AG10803 (cell line): ENCODE results near the gene NRIP2.

ENCODE experiments used
- DNase-seq: peaks from one replicate; pipeline ENCODE4 v3.0.0; 2010; ENCODE audit warnings: low read depth
- H3K4me3 ChIP-seq: 2 replicates; pipeline ENCODE4 v1.5.1; 2011; ENCODE audit warnings: mild to moderate bottlenecking, low read length, control low read depth
- CTCF ChIP-seq: conservative IDR thresholded peaks from 2 replicates; pipeline ENCODE4 v1.5.1; 2011; ENCODE audit warnings: mild to moderate bottlenecking, low read length, control low read depth, inconsistent platforms

NRIP2 gene

GRCh38 chr12:2795291-2796186 is 39.3 kb downstream of the NRIP2 start:
- H3K4me3 ChIP-seq, result peak overlapping the region; percentile 88
- no peak for TF ChIP-seq CTCF
- DNase-seq, result peak; percentile 46

GRCh38 chr12:2794736-2795289 is 40.0 kb downstream of the NRIP2 start, which contains the start of gene FKBP4:
FKBP4 (plus strand) TSS chr12:2794970; CDS start chr12:2795140, 170 bp downstream.
- peak; percentile 75 for DNase-seq
- H3K4me3 ChIP-seq, result peak within 1 kb of the TSS; percentile 88
- no peak for TF ChIP-seq CTCF

DNA sequence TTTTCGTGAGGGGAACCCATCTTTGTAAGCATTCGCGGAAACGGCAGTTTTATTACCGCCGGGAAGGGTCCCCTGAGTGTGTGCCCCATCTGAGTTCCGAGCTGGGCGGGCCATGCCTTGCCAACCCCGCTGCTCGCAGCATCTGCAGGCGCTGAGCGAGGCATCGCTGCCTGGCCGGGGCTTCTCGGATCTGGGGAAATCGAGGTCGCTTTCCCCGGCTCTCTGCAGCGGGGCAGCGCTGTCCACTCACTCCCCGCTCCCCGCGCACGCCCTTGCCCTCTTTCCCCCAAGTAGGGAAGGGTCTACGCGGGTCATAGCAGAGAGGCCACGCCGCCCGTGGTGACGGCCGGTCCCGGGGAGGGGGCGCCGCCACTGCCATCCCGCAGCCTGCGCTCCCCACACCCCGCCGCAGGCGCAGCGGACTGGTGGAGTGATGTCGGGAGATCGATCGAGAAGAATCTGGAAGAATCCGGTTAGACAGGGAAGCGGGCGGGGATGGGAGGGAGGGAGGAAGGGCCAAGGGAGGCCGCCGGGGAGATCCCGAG is 40.6 kb downstream of the NRIP2 start:
- peak overlapping the region; percentile 88 for H3K4me3 ChIP-seq
- DNase-seq, result no peak
- no peak for TF ChIP-seq CTCF

DNA sequence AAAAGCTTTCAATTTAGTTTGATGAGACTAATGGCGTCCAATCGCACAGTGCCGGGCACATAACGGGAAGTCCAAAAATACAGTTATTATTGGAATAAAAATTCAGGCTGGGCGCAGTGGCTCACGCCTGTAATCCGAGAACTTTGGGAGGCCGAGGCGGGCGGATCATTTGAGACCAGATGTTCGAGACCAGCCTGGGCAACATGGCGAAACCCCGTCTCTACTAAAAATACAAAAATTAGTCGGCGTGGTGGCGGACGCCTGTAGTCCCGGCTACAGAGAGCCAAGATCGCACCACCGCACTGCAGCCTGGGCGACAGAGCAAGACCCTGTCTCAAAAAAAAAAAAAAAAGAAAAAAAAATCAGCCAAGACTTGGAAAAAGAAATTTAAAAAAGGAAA is 41.3 kb downstream of the NRIP2 start:
- TF ChIP-seq CTCF, result no peak
- DNase-seq, result no peak
- no peak overlapping the region for H3K4me3 ChIP-seq

- no peak for DNase-seq
- no peak overlapping the region for H3K4me3 ChIP-seq
- no peak for TF ChIP-seq CTCF
Observed at GRCh38 chr12:2792671-2793500, 41.9 kb downstream of the NRIP2 start.

DNA sequence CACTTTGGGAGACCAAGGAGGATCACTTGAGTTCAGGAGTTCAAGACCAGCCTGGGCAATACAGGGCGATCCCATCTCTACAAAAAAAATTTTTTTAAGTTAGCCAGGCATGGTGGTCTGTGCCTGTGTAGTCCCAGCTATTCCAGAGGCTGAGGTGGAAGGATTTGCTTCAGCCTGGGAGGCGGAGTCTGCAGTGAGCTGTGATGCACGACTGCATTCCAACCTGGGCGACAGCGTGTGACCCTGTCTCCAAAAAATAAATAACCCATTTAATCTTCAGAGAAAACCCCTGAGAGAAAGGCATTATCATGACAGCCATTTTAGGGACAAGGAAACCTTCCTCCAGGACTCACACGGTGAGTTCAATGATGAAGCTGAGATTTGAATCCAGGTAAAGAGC is 43.7 kb downstream of the NRIP2 start:
- no peak for TF ChIP-seq CTCF
- DNase-seq, result no peak
- H3K4me3 ChIP-seq, result no peak overlapping the region
